Fibroblast of lung (primary cell): ENCODE results near the gene JUN.

Experiments used
- CTCF ChIP-seq, 2 donors: IDR thresholded peaks in 1 of 2; conservative IDR thresholded peaks in 1 of 2; 1 replicate in 1 of 2; 2 replicates in 1 of 2; pipeline ENCODE4 v1.5.1; 2011 to 2012; ENCODE audit warnings: low read length in 2 of 2, control low read depth in 1 of 2, inconsistent platforms in 1 of 2, low read depth in 1 of 2, mild to moderate bottlenecking in 1 of 2
- EZH2 ChIP-seq: IDR thresholded peaks from 2 replicates; pipeline ENCODE4 v1.5.1; 2012; ENCODE audit warnings: low read length, control low read depth, mild to moderate bottlenecking; ENCODE audit errors: missing control alignments

- TF ChIP-seq CTCF (conservative IDR thresholded peaks at IDR 0.05 in 1 of 2, IDR thresholded peaks at IDR 0.05 in 1 of 2; ENCODE audit: low read depth in 1 of 2, low read length in 2 of 2): no peak
- TF ChIP-seq EZH2: no peak
Measured at GRCh38 chr1:58773406-58773840, 10.4 kb downstream of the JUN start.
